ENCODE data around the gene AXDND1. TPM values are rescaled to one million over a fixed set of nuclear protein-coding genes. Genes with fewer than 3 reads are reported as not detected.
A peak's percentile ranks its signal among the peaks of the same experiment; 100 is the strongest.

The AXDND1 gene
- 0.46 and 0.48 TPM in 2 replicates for total RNA-seq (2021)
- long read RNA-seq: 0 reads

- H4K91ac ChIP-seq (ENCODE audit: insufficient read length, low read depth, low read length): no peak within 1 kb of the TSS
- no peaks in the 10 kb centered on the region for H4K20me1 ChIP-seq (ENCODE audit: control insufficient read depth, insufficient read depth, insufficient read length)
- H3K27ac ChIP-seq (ENCODE audit: insufficient read length, low read depth, low read length): no peak within 1 kb of the TSS
- H3K79me1 ChIP-seq (ENCODE audit: insufficient read depth, low read depth, low read length, poor library complexity, severe bottlenecking): no peaks in the 10 kb centered on the region
- no peaks in the 10 kb centered on the region for H3K79me2 ChIP-seq (ENCODE audit: insufficient read depth, low read length)
- no peak within 1 kb of the TSS for H2BK20ac ChIP-seq (ENCODE audit: low read depth, low read length, poor library complexity, severe bottlenecking)
- H2BK120ac ChIP-seq (ENCODE audit: low read depth, low read length, poor library complexity, severe bottlenecking): peak within 1 kb of the TSS; percentile 89
- Mint-ChIP-seq H3K4me3 (peak within 1 kb of the TSS; percentile 85 to 93), H3K36me3 (ENCODE audit: insufficient read depth in 1 of 3, low read depth in 3 of 3) (no peaks in the 10 kb centered on the region), H3K27me3 (ENCODE audit: low read depth) (no peaks in the 10 kb centered on the region; the same call in 1 of the 2 replicates), H3K4me1 (peaks cover 5 to 7% of the 10 kb centered on the region in 2 experiments; a peak in 2 of 4 replicates), H3K9me3 (no peaks in the 10 kb centered on the region), H3K27ac (peak within 1 kb of the TSS; percentile 94 to 100 (median 98))
- no peak within 1 kb of the TSS for H2BK15ac ChIP-seq (ENCODE audit: low read depth, low read length)
- H3K14ac ChIP-seq (ENCODE audit: insufficient read depth, low read length): peak within 1 kb of the TSS; percentile 96
- no peak within 1 kb of the TSS for H2BK12ac ChIP-seq (ENCODE audit: insufficient read length, low read depth, low read length)
- H3K18ac ChIP-seq (ENCODE audit: insufficient read length, low read depth, low read length): peak within 1 kb of the TSS; percentile 88
- no peak within 1 kb of the TSS for H2AK5ac ChIP-seq (ENCODE audit: insufficient read length, low read length)
- no peak within 1 kb of the TSS; the same call in 1 of the 2 replicates for H3K4ac ChIP-seq (ENCODE audit: low read depth, low read length)
- peak within 1 kb of the TSS; percentile 87 for H3K4me2 ChIP-seq (ENCODE audit: insufficient read depth, insufficient read length, low read length)
- H3K9me3 ChIP-seq (ENCODE audit: control insufficient read depth, low read depth, low read length): no peaks in the 10 kb centered on the region
- no peak within 1 kb of the TSS for H4K8ac ChIP-seq (replicated peaks; ENCODE audit: insufficient read length, low read depth, low read length)
- H3K4me1 ChIP-seq (ENCODE audit: insufficient read depth, low read length): no peaks in the 10 kb centered on the region
- no peak within 1 kb of the TSS for H2BK5ac ChIP-seq (ENCODE audit: insufficient read length, low read length)
- peak within 1 kb of the TSS; percentile 79 for H3K9ac ChIP-seq (ENCODE audit: extremely low read depth, insufficient read length, low read length)
- TF ChIP-seq, protein P1, sequence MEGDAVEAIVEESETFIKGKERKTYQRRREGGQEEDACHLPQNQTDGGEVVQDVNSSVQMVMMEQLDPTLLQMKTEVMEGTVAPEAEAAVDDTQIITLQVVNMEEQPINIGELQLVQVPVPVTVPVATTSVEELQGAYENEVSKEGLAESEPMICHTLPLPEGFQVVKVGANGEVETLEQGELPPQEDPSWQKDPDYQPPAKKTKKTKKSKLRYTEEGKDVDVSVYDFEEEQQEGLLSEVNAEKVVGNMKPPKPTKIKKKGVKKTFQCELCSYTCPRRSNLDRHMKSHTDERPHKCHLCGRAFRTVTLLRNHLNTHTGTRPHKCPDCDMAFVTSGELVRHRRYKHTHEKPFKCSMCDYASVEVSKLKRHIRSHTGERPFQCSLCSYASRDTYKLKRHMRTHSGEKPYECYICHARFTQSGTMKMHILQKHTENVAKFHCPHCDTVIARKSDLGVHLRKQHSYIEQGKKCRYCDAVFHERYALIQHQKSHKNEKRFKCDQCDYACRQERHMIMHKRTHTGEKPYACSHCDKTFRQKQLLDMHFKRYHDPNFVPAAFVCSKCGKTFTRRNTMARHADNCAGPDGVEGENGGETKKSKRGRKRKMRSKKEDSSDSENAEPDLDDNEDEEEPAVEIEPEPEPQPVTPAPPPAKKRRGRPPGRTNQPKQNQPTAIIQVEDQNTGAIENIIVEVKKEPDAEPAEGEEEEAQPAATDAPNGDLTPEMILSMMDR (conservative IDR thresholded peaks at IDR 0.05): no peak
- H3K23me2 ChIP-seq (ENCODE audit: insufficient read length, low read depth, low read length, poor library complexity, severe bottlenecking): peaks cover 9% of the 10 kb centered on the region
- peak within 1 kb of the TSS; percentile 8 for H4K5ac ChIP-seq (ENCODE audit: insufficient read length, low read depth, low read length)
- H2AFZ ChIP-seq (ENCODE audit: low read length): peak within 1 kb of the TSS; percentile 81
- no peaks in the 10 kb centered on the region for H3K27me3 ChIP-seq (ENCODE audit: insufficient read depth, low read length)
- peak; percentile 81 for DNase-seq
- no peak within 1 kb of the TSS for H3K56ac ChIP-seq (ENCODE audit: insufficient read length, low read depth, low read length)
- no peak within 1 kb of the TSS for H3T11ph ChIP-seq (ENCODE audit: low read length)
- H3K23ac ChIP-seq (ENCODE audit: insufficient read length, low read depth, low read length): no peak within 1 kb of the TSS
- WGBS (ENCODE audit: extremely low coverage, insufficient read length, low lambda C conversion rate): no CpG with 5 or more reads among the region's 43 CpGs
Measured at GRCh38 chr1:179365342-179366092, at the start of gene AXDND1. TSS of gene AXDND1 (plus strand) at chr1:179365971. CDS start at chr1:179366510, 539 bp downstream.
